Measurements from ENCODE around the gene CMTM6. TPM values are rescaled to one million over a fixed set of nuclear protein-coding genes. Genes with fewer than 3 reads are reported as not detected.

The CMTM6 gene
- 33.9 to 43.5 TPM (median 38.3 TPM) in 5 replicates for total RNA-seq (2022; extraction: Qiagen RNA extraction)

GRCh38 chr3:32502118-32502945 is at the start of gene CMTM6:
Gene CMTM6 (minus strand): TSS chr3:32502852. CDS start chr3:32502745, 107 bp downstream.

Other genes starting within 250 kb of the CMTM6 start
- 26.4 to 36.8 TPM (median 33.9 TPM) in 5 replicates for gene CMTM7, start 111.0 kb downstream of the CMTM6 start, total RNA-seq (2022; extraction: Qiagen RNA extraction)
- 36.7 to 49.2 TPM (median 37.7 TPM) in 5 replicates for gene DYNC1LI1, start 68.0 kb upstream of the CMTM6 start, total RNA-seq (2022; extraction: Qiagen RNA extraction)
- 25.9 to 29.3 TPM (median 26.4 TPM) in 5 replicates for gene CNOT10, start 182.3 kb upstream of the CMTM6 start, total RNA-seq (2022; extraction: Qiagen RNA extraction)

Measured in A549 treated with AZD2906 at 1 μM for 4 hours (cell line).